Fibroblast of villous mesenchyme (primary cell): Measurements from ENCODE around the gene EML1. TPM values are rescaled to one million over a fixed set of nuclear protein-coding genes. Genes with fewer than 3 reads are reported as not detected.
A peak's percentile ranks its signal among the peaks of the same experiment; 100 is the strongest.

Experiments
- DNase-seq: peaks from one replicate; pipeline ENCODE4 v3.0.0-alpha.2; 2010; ENCODE audit warnings: low read depth
- H3K4me3 ChIP-seq: 2 replicates; pipeline ENCODE4 v1.5.1; 2011; ENCODE audit warnings: low read depth, mild to moderate bottlenecking, low read length
- total RNA-seq: library from RNA; depleted of rRNA; stranded (reverse); fragments of >200 nt; gene quantifications from 2 replicates; pipeline ENCODE4 v1.2.3, GENCODE V29; 2012
- TF ChIP-seq, protein P1 (sequence below): IDR thresholded peaks from 2 replicates; pipeline ENCODE4 v1.5.1; 2012; ENCODE audit warnings: low read depth, mild to moderate bottlenecking, low read length; ENCODE audit not compliant: insufficient read depth

EML1 gene
- total RNA-seq, 1 donor = 34.5 TPM

DNA sequence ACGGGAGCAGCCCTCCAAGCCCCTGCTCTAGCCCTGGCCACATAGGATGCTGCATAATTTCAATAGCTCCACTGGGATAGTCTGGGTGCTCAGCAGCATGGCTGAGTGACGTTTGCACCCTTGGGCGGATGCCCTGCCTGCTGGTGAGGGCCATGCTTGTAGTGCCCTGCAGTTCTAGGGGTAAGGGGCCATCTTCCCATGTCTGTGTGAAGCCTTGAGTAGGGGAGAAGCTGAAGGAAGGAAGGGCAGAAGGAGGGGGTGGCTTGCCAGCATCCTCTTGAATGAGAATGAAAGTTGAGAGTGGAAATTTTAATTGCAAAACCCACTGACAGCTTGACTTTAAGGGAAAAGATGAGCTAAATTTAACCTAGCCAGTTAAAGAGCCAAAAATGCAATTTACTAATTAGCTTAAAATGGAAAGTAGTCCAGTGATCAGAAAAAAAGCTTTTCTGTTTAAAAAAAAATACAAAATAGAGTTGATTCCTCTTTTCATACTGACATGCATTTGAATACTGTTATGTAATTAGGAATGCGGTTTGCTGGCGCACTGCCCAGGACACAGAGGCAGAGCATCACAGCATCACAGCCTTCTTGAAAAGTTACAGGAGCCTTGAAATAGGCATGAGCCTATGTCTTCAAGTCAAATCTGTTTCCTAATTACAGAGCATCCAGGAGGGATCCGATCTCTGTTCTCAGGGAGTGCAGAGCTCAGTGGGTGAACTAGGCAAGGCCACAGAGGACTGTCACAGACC lies 18.5 kb upstream of the EML1 start:
- peak; percentile 30 for DNase-seq
- TF ChIP-seq, protein P1, sequence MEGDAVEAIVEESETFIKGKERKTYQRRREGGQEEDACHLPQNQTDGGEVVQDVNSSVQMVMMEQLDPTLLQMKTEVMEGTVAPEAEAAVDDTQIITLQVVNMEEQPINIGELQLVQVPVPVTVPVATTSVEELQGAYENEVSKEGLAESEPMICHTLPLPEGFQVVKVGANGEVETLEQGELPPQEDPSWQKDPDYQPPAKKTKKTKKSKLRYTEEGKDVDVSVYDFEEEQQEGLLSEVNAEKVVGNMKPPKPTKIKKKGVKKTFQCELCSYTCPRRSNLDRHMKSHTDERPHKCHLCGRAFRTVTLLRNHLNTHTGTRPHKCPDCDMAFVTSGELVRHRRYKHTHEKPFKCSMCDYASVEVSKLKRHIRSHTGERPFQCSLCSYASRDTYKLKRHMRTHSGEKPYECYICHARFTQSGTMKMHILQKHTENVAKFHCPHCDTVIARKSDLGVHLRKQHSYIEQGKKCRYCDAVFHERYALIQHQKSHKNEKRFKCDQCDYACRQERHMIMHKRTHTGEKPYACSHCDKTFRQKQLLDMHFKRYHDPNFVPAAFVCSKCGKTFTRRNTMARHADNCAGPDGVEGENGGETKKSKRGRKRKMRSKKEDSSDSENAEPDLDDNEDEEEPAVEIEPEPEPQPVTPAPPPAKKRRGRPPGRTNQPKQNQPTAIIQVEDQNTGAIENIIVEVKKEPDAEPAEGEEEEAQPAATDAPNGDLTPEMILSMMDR = no peak
- no peak overlapping the region for H3K4me3 ChIP-seq

DNA sequence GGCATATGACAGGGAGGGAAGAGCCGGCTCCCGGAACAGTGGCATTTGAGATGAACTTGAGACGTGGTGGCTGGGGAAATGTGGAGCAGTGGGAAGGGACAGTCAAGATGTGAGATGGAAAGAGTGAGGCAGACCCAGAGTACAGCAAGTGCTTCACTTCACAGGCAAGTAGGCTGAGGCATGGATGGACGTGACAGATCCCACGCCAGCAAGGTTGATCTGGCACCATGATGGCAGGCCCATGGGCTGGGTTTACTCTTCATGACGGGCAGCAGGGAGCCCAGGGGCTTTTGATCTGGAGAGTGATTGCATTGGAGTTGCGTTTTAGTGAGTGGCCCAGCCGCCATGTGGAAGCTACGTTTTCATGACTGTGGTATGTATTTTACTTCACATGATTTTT lies 17.9 kb upstream of the EML1 start:
- TF ChIP-seq, protein P1 = no peak
- no peak for DNase-seq
- no peak overlapping the region for H3K4me3 ChIP-seq

DNA sequence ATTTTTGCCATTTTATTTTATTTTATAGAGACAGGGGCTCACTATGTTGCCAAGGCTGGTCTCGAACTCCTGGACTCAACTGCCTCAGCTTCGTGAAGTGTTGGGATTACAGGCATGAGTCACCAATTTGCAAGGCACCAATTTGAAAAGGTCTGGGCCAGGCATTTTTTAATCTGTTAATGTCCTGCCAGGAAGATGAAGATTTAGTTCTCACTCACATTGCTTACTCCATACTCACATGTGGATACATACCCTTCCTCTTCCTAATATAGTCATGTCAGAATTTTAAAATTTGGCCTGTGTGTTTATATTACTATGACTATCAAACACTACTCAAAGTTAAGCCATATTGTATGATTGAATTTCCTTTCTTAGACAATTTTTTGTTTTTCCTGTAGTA lies 15.3 kb upstream of the EML1 start:
- no peak for DNase-seq
- H3K4me3 ChIP-seq = no peak overlapping the region
- TF ChIP-seq, protein P1 = no peak

DNA sequence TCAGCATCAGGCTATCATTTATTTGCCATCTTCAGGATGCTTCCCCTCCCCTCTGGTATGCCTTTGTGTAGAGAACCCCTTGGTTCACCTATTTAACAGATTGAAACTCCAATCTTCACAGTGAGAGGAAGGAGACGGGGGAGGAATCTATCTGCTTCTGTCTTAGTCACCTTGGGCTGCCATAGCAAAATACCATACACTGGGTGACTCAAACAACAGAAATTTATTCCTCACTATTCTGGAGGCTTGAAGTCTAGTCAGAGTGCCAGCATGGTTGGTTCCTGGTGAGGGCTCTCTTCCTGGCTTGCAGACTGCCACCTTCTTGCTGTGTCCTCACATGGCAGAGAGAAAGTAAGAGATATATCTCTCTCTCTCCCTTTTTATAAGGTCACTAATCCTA lies 13.5 kb upstream of the EML1 start:
- DNase-seq = no peak

DNA sequence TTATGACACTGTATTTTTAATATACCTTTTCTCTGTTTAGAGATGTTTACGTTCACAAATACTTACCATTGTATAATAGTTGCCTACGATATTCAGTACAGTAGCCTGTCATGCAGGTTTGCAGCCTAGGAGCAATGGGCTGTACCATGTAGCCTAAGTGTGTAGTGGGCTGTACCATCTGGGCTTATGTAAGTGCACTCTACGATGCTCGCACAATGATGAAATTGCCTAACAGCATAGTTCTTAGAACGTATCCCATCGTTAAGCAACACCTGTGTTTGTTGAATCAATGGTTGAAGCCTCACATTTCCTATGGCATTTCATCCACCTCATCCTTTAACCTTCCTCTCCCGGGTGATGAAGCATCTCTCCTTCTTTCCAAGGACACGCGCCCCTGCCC lies 12.5 kb upstream of the EML1 start:
- DNase-seq = no peak
- TF ChIP-seq, protein P1 = no peak
- H3K4me3 ChIP-seq = no peak overlapping the region

More for the DNA sequence above, 13.5 kb upstream of the EML1 start:
- TF ChIP-seq, protein P1 = no peak
- no peak overlapping the region for H3K4me3 ChIP-seq

DNA sequence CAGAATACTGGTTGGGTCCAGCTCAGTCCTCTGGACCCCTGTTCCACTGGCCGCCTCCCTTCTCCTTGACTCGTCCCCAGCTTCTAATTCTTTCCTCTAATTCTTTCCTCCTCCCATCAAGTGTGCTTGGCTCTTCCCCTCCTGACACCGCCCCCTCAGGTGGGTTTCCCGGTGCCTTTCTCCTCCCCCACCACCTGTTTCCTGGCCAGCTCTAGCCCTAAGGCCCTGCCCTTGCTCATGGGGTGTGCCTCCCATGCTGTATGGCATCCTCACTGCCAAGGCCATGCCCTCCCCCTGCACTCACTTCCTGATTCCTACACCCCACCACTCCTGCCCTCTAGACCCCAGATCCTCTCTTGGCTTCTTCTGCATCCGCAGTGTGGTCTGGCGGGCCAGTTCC lies 12.1 kb upstream of the EML1 start:
- no peak for DNase-seq
- H3K4me3 ChIP-seq = no peak overlapping the region
- TF ChIP-seq, protein P1 = no peak
